Activated naive CD8-positive, alpha-beta T cell treated with anti-CD3 and anti-CD28 coated beads for 36 hours (primary cell): ENCODE results near the gene ACTA2. TPM values are rescaled to one million over a fixed set of nuclear protein-coding genes. Genes with fewer than 3 reads are reported as not detected.

Source experiments
- DNase-seq: peaks from one replicate; pipeline ENCODE4 v3.0.0; 2021
- H3K27ac Mint-ChIP-seq: one replicate; pipeline ENCODE4 v1.8.0; 2022; ENCODE audit warnings: mild to moderate bottlenecking, moderate library complexity, mixed read lengths
- H3K27me3 Mint-ChIP-seq: one replicate; pipeline ENCODE4 v1.8.0; 2022; ENCODE audit warnings: mild to moderate bottlenecking, mixed read lengths
- H3K36me3 Mint-ChIP-seq: one replicate; pipeline ENCODE4 v1.8.0; 2021; ENCODE audit warnings: mild to moderate bottlenecking, mixed read lengths
- H3K4me1 Mint-ChIP-seq: one replicate; pipeline ENCODE4 v1.8.0; 2021; ENCODE audit warnings: mixed read lengths
- H3K4me3 Mint-ChIP-seq: one replicate; pipeline ENCODE4 v1.8.0; 2022; ENCODE audit warnings: mild to moderate bottlenecking, moderate library complexity, mixed read lengths
- H3K9me3 Mint-ChIP-seq: one replicate; pipeline ENCODE4 v1.8.0; 2022; ENCODE audit warnings: mixed read lengths
- total RNA-seq, 2 experiments: library from RNA; stranded (reverse); gene quantifications; one replicate each; pipeline ENCODE4 v1.2.3, GENCODE V29; 2021

Gene ACTA2
- total RNA-seq, 2 experiments from 2014 or later: 4.7 to 5.0 TPM

DNA sequence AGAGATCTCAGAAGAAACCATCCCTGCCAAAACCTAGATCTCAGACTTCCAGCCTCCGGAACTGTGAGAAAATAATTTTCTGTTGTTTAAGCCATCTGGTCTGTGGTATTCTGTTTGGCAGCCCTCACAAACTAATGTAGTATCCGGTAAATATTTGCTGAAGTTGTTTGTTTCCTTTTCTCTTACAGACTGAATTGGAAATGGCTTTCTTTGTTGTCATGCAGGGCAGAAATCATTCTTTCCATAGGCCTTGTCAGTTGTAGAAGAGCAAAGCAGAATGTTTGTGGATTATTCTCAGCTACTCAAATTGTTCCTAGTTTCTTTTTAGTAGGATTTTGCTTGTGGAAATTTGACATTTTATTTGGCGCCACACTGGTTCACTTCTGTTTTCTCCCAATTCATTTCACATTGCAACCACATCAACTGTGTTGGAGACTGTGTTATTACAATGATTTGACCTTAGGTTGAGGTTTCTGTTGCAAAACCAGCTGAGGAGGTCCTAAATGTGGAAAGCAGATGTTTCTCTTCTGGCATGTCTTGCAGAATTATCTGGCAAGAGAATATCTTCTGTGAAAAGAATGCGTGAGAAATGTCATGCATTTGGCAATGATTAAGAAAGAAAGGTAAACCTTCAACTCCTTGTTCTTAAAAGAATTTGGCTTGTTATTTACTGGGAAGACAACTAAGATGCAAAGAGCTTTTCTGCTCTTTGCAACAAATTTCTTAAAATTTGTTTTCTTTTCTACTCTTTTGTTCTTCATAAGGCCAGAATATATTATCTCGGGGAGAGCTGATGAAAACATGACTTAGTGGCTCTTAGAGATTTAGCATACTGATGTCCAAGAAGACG is 25.8 kb downstream of the ACTA2 start:
- Mint-ChIP-seq H3K27me3 (no peaks in the 10 kb centered on the region), H3K4me1 (peaks cover 2% of the 10 kb centered on the region), H3K9me3 (no peaks in the 10 kb centered on the region), H3K27ac (no peak overlapping the region), H3K4me3 (no peak overlapping the region), H3K36me3 (peaks cover 28% of the 10 kb centered on the region)
- no peak for DNase-seq

DNA sequence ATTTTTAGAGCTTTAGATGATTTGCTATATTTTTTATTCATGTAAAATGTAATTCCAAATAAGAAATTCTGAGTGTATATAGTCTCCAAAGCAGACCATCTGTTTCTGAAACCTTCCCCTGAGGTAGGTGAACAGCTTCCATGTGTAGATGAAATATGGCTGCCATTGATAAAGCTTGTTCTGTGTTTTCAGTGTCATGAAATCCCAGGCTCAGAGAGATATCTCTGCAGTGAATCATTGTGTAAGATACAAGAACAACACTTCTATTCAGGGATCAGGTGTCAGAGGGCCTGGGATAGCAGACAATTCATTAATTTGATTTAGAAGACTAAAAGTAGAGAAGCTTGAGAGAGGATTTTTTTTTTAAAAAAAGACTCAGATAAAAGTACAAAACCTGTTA is 29.1 kb downstream of the ACTA2 start:
- no peaks in the 10 kb centered on the region for H3K27me3 Mint-ChIP-seq
- no peak overlapping the region for H3K27ac Mint-ChIP-seq
- DNase-seq: no peak
- H3K9me3 Mint-ChIP-seq: no peaks in the 10 kb centered on the region
- H3K4me3 Mint-ChIP-seq: no peak overlapping the region
- H3K4me1 Mint-ChIP-seq: no peaks in the 10 kb centered on the region
- H3K36me3 Mint-ChIP-seq: peaks cover 26% of the 10 kb centered on the region

DNA sequence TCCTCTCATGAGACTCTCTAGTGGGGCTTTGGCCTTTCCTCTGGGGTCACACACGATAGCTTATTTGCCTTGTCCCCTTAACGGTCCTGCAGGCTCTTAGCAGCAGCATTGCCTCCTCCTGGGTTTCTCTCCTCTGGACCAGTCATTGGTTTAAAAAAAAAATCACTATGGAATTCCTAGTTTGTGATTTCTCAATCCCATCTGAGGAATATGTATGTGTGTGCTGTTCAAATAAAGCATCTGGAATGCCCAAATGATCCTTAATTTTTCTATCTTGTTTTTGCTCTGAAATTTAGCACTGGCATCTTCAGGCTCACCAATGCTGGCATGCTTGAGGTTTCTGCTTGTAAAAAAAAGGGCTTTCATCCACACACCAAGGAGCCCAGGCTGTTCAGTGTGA is 30.5 kb downstream of the ACTA2 start:
- no peak for DNase-seq
- Mint-ChIP-seq H3K36me3 (peaks cover 18% of the 10 kb centered on the region), H3K9me3 (no peaks in the 10 kb centered on the region), H3K4me3 (no peak overlapping the region), H3K27me3 (no peaks in the 10 kb centered on the region), H3K27ac (no peak overlapping the region), H3K4me1 (no peaks in the 10 kb centered on the region)

DNA sequence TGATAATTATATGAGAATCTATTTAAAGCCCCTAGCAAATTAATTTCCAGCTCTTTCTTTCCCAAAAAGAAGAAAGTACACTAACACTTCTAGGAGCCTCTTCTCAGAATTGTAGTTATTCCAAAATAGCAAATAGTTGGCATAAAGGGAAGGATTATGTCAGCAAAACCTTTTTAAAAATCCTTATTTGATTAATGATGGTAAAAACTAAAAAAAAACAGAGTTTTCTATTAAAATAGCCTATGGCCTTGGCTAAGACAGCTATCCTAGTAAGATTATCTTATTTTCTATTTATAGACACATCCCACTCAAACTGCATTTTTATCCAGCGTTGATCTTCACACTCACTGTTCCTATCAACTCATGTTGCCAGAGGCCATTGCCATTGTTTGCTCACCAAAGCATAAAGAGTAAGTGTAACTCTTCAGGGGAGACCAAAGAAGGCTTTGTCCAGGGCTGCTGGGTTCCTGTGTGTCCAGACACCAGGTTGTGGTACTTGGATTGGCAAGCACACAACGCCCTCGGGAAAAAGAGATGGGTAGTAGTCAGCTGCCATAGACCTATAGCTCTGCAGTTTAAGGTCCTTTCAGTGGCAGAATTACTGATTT is 31.5 kb downstream of the ACTA2 start:
- Mint-ChIP-seq H3K9me3 (no peaks in the 10 kb centered on the region), H3K4me1 (peaks cover 3% of the 10 kb centered on the region), H3K4me3 (no peak overlapping the region), H3K27me3 (no peaks in the 10 kb centered on the region), H3K27ac (no peak overlapping the region), H3K36me3 (peaks cover 10% of the 10 kb centered on the region)
- no peak for DNase-seq

DNA sequence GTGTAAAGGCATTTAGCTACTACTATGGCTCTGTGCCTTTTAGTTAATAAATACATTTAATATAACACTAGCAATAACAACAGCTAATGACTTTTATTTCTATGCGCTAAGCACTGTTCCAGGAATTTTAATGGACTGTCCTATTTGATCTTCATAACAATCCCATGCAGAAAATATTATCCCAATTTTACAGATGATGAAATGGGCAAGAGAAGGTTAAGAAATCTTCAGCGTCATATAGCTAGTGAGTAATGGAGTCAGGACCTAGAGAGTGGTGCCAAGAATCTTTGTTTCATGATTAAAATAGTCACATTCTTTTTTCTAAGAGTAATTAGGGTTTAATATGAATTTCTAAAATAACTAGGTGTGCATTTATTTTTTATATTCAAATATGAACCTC is 32.4 kb downstream of the ACTA2 start:
- Mint-ChIP-seq H3K4me1 (peaks cover 9% of the 10 kb centered on the region), H3K27ac (no peak overlapping the region), H3K36me3 (peaks cover 17% of the 10 kb centered on the region), H3K4me3 (no peak overlapping the region), H3K9me3 (no peaks in the 10 kb centered on the region), H3K27me3 (no peaks in the 10 kb centered on the region)
- DNase-seq: no peak

DNA sequence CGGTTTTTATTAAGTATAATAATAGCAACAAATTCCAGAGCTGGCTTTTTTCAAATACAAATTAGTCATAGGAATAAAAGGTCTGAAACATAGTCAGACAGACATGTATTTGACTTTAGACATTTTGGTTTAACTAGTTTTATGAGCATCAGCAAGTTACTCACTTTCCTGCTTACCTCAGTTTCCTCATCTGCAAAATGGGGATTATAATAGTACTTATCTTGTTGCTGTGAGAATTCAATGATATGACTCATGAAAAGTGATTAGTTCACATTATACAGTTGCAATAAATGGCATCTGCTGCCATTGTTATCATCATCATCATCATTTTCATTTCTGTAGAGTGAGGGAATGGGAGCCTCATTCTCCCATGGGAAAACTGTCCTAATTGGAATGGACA is 33.5 kb downstream of the ACTA2 start:
- Mint-ChIP-seq H3K9me3 (no peaks in the 10 kb centered on the region), H3K27me3 (no peaks in the 10 kb centered on the region), H3K4me1 (peaks cover 9% of the 10 kb centered on the region), H3K4me3 (no peak overlapping the region), H3K36me3 (peaks cover 11% of the 10 kb centered on the region), H3K27ac (no peak overlapping the region)
- no peak for DNase-seq

DNA sequence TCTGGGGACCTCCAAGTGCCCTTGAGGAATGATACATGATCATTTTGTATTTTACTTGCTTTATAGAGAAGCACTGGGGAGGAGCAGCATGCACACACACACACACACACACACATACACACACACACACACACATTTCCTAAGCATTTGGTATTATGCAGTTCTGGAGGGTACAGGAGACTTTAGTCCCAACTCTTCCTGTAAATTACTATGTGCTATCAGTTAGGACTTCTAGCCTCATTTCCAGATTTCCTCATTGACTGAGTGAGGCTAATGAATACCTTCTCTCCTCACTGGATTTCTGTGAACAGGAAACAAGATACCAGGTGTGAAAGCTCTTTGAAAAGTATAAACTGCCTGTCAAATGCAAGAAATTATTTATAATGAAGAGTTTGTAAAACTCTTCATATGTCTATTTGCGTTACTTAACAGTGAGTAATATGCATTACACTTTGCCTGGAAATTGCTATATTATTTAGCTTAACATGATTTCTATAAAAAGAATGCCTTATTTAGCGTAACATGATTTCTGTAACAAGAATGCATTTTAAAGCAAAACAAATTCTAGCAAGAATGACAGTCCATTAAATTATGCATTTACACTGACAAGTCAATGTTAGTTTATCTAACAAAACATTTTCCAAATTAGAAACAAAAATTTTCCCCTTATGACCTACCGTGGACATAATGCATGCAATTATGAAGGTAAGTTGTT is 34.2 kb downstream of the ACTA2 start:
- H3K4me3 Mint-ChIP-seq: no peak overlapping the region
- no peaks in the 10 kb centered on the region for H3K9me3 Mint-ChIP-seq
- no peaks in the 10 kb centered on the region for H3K27me3 Mint-ChIP-seq
- H3K36me3 Mint-ChIP-seq: peaks cover 8% of the 10 kb centered on the region
- DNase-seq: no peak
- no peak overlapping the region for H3K27ac Mint-ChIP-seq
- H3K4me1 Mint-ChIP-seq: peaks cover 9% of the 10 kb centered on the region

DNA sequence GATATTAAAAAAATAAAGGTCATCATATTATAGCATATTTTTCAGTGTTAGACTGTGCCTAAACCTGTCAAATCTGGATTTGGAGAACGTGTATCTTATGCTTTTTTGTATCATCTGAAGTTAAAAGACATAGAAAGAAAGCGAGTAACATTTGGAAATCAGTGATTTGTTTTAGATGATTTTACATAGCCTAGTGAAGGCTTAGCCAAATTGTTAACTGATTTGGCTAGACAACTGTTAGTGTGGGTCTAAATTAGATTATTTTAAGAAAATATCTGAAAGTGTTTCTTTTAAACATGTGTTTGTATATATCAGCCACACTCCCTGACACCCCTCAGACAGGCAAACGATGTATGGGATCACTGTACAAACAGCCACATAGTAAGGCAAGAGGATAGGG is 35.6 kb downstream of the ACTA2 start:
- H3K9me3 Mint-ChIP-seq: no peaks in the 10 kb centered on the region
- no peak overlapping the region for H3K4me3 Mint-ChIP-seq
- DNase-seq: no peak
- H3K4me1 Mint-ChIP-seq: peaks cover 9% of the 10 kb centered on the region
- no peak overlapping the region for H3K27ac Mint-ChIP-seq
- peaks cover 21% of the 10 kb centered on the region for H3K36me3 Mint-ChIP-seq
- H3K27me3 Mint-ChIP-seq: no peaks in the 10 kb centered on the region

DNA sequence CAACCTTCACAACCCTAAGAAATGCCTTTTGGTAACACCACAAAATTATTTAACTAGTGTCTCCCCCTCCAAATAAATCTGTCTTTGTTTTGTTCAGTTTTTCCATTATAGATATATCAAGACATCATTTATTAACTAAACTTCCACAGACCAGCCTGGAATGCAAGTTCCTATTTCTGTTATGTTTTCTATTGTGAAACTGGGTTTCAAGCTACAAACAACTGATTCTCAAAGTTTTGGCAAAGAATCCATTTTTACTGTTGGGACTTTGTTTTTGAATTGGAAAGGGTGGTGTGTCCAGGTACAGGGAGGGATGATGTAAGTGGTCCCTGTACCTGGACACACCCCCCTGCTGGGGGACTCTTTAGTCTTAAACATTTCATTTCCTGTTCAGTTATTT is 36.3 kb downstream of the ACTA2 start:
- Mint-ChIP-seq H3K27me3 (no peaks in the 10 kb centered on the region), H3K4me3 (no peak overlapping the region), H3K36me3 (peaks cover 28% of the 10 kb centered on the region), H3K27ac (no peak overlapping the region), H3K9me3 (no peaks in the 10 kb centered on the region), H3K4me1 (peaks cover 9% of the 10 kb centered on the region)
- no peak for DNase-seq

DNA sequence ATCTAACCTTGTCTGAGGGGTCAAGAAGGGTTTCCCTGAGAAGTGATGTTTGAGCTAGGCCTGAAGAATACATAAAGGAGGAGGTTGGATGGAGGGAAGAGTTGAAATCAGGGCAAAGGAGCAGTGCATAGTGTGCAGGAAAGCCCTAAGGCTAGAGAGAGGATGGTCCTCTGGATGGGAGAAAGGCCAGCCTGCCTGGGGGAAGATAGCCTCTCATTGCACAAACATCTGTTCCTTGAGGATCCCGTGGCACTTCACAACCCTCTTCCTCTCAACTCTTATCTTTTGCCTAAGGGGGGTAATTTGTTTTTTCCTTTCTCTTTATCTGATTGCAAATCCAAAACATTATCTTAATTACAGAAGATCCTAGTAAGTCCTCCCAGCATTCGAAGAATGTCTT is 36.8 kb downstream of the ACTA2 start:
- Mint-ChIP-seq H3K27ac (peak overlapping the region; percentile 26), H3K36me3 (peaks cover 32% of the 10 kb centered on the region), H3K9me3 (no peaks in the 10 kb centered on the region), H3K4me1 (peaks cover 9% of the 10 kb centered on the region), H3K27me3 (no peaks in the 10 kb centered on the region), H3K4me3 (no peak overlapping the region)
- no peak for DNase-seq

DNA sequence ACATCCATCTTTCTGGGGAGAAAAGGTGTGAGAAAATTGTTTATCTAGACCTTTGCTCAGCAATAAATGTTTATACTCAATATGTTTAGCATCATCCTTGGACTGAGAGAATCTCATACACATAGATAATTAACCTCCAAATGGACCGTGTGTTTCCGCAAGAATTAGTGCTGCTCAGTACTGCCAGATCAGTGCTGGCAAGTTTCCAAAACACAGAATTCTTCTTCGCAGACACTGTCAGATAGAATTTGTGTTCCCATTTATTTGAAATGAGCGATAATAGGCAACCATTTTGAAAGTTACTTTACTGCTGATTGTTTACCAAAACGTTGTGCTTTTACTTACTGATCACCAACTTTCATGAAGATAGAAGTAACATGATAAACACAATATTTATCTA is 38.8 kb downstream of the ACTA2 start:
- Mint-ChIP-seq H3K4me1 (peaks cover 12% of the 10 kb centered on the region), H3K9me3 (no peaks in the 10 kb centered on the region), H3K27ac (no peak overlapping the region), H3K27me3 (no peaks in the 10 kb centered on the region), H3K4me3 (no peak overlapping the region), H3K36me3 (peaks cover 40% of the 10 kb centered on the region)
- no peak for DNase-seq

DNA sequence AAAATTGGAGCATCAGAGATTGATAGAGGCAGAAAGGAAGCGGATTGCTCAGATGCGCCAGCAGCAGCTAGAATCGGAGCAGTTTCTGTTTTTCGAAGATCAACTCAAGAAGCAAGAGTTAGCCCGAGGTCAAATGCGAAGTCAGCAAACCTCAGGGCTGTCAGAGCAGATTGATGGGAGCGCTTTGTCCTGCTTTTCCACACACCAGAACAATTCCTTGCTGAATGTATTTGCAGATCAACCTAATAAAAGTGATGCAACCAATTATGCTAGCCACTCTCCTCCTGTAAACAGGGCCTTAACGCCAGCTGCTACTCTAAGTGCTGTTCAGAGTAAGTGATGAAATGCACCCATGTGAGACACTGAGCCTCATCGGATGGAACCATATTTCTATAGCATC is 39.4 kb downstream of the ACTA2 start:
- DNase-seq: no peak
- peaks cover 47% of the 10 kb centered on the region for H3K36me3 Mint-ChIP-seq
- no peaks in the 10 kb centered on the region for H3K9me3 Mint-ChIP-seq
- H3K4me3 Mint-ChIP-seq: no peak overlapping the region
- H3K4me1 Mint-ChIP-seq: peaks cover 19% of the 10 kb centered on the region
- H3K27me3 Mint-ChIP-seq: no peaks in the 10 kb centered on the region
- no peak overlapping the region for H3K27ac Mint-ChIP-seq

DNA sequence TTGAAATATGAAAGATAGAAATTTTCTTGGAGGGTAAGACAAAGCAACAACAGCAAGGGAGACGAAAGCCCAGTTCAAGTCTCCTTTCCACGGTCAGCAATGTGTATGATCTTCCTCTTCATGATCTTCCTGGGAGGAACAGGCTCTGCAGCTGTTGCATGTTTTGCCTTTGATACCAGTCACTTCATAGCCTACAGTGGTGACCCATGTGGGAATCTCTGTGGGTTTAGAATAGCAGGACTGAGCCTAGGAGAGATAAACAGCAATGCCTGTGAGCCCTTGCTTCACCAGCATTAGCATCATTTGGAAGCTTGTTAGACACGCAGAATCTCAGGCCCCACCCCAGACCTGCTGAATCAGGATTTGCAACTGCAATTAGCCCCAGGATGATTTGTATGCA is 40.7 kb downstream of the ACTA2 start:
- Mint-ChIP-seq H3K36me3 (peaks cover 51% of the 10 kb centered on the region), H3K4me3 (no peak overlapping the region), H3K4me1 (peaks cover 25% of the 10 kb centered on the region), H3K27ac (no peak overlapping the region), H3K9me3 (no peaks in the 10 kb centered on the region), H3K27me3 (no peaks in the 10 kb centered on the region)
- DNase-seq: no peak

DNA sequence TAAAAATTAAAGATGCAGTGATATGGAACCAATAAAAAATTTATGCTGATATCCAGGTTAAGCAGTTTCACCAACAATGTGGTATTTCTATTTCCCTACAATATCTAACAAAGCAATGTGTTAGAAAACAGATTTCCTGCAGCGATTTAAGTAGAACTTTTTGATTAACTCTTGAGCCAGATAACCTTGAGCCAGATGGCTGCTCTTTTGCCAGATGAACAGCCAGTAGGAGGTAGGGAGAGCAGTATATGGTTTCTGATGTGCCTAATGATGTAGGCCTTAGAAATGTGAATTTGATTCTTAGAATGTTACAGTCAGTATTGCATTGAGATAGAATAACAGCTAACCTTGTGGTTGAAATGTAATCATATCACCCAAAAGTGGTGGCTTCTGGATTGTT is 41.5 kb downstream of the ACTA2 start:
- no peak overlapping the region for H3K27ac Mint-ChIP-seq
- H3K9me3 Mint-ChIP-seq: no peaks in the 10 kb centered on the region
- H3K27me3 Mint-ChIP-seq: no peaks in the 10 kb centered on the region
- H3K36me3 Mint-ChIP-seq: peaks cover 55% of the 10 kb centered on the region
- peaks cover 25% of the 10 kb centered on the region for H3K4me1 Mint-ChIP-seq
- no peak for DNase-seq
- no peak overlapping the region for H3K4me3 Mint-ChIP-seq

DNA sequence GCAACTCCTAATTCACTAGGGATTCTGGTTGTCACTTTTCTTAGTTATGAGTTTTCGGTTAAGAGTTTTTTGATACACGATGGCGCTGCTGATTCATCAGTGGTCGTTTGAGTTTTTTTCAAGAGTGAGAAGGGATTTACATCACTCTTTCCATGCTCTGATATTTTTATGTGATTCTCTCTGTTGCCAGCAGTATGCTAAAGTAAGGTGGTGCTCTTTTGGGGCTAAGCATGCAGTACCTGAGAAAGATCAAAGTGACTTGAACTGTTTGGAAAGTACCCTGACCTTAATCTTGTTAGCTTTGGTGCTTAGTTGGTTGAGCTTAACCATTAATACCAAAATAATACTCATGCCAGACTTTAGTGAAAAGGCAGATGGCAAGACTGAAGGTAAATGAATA is 44.4 kb downstream of the ACTA2 start:
- Mint-ChIP-seq H3K36me3 (peaks cover 64% of the 10 kb centered on the region), H3K4me1 (peaks cover 21% of the 10 kb centered on the region), H3K9me3 (no peaks in the 10 kb centered on the region), H3K27ac (peak overlapping the region; percentile 83), H3K27me3 (no peaks in the 10 kb centered on the region), H3K4me3 (peak overlapping the region; percentile 19)
- DNase-seq: no peak
